NCI-H1930 (cell line): ENCODE measurements around the gene PRR36.
A peak's percentile ranks its signal among the peaks of the same experiment; 100 is the strongest.
"Not testable (repeated sequence)": the region's sequence is repeated elsewhere in the genome, so short reads cannot be mapped to it uniquely, and the experiment has no call there.

Experiments
- DNase-seq, 2 experiments: peaks; one replicate each; lab custom pipeline; 2025; lab: John Stamatoyannopoulos, UW

The PRR36 gene

GRCh38 chr19:7899751-7900378 lies 25.7 kb upstream of the PRR36 start:
- no peak for DNase-seq

GRCh38 chr19:7898967-7899366 lies 24.8 kb upstream of the PRR36 start:
- no peak for DNase-seq

DNA sequence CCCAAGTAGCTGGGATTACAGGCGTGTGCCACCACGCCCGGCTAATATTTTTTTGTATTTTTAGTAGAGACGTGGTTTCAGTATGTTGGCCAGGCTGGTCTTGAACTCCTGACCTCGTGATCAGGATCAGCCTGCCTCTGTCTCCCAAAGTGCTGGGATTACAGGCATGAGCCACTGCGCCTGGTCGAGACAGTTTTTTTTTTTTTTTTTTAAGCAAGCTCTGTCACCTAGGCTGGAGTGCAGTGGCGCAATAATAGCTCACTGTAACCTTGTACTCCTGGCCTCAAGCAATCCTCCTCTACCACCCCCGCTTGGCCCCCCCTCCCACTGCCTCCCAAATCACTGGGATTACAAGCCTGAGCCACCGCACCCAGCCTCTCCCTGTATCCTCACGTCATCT lies 23.1 kb upstream of the PRR36 start:
- DNase-seq, result no peak

- DNase-seq, result no peak
Measured at GRCh38 chr19:7895565-7895964, 21.4 kb upstream of the PRR36 start.

DNA sequence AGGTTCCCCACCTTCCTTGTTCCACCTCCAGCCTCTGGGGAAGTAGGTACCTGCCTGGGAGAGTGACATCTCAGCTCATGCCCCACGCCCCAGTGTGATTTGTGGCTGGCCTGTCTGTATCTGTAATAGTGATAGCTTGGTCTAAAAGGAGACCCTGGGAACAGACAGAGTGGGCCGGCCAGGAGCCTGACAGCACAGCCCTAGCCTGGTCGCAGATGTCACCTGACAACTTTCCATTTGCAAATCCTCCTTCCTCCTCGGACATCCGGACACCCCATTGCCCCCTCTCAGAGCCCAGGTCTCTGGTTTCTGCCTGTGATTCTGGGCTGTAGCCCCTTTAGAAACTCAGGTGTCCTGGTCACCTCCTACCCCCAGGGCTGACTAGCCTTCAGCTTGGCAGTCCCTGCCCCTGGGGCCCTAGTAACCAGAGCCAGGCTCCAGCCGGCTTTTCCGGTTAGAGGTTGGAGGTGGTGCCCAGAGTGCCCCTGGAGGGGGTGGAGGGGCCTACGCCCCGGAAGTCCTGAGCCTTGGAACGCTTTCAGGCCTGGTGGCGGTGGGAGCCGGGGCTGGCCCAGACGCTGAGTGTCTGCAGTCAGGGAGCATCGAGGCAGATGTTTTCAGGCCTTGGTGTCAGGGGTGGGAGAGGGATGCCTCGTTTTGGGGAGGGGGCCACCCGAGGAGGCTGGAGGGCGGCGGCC lies 20.6 kb upstream of the PRR36 start:
- DNase-seq, result no peak

- not testable (repeated sequence) for DNase-seq
Measured at GRCh38 chr19:7893362-7894101, 19.3 kb upstream of the PRR36 start.

GRCh38 chr19:7888826-7889217 lies 14.6 kb upstream of the PRR36 start:
- no peak for DNase-seq

DNA sequence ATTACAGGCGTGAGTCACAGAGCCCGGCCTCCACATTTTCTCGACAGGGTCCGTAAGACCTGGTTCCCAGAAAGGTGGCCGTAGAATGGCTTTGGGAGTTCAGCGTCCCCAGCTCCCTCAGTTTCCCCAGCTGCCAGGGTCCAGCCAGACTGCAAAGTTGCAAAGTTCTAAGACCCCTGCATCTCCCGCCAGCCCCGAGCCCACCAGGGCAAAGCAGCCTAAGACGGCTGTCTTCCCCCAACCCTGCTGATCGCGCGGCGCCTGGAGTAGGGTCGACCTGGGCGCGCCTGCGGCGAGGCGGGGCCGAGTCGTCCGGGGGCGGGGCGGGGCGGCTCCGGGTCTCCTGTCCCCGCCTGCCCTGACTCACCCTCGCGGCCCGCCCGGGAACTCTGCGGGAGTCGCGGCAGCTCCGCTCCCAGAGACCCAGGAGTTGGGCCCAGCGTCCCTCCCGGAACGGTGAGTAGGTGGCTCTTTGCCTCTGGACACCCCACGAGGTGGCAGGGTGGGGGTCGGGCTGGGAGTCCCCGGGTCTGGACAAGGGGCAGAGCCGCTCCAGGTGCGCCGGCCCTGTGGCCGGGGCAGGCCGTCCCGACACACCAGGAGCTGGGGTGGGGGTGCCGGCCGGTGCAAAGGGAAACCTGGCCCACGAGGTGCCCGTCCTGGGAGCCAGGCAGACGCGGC lies 14.1 kb upstream of the PRR36 start, which contains the start of gene LRRC8E:
TSS of gene LRRC8E (plus strand) at position 366 of the 681 bp plus-strand sequence. CDS start 7,094 bp downstream, outside the sequence.
- DNase-seq, result peak; percentile 15 to 24

DNA sequence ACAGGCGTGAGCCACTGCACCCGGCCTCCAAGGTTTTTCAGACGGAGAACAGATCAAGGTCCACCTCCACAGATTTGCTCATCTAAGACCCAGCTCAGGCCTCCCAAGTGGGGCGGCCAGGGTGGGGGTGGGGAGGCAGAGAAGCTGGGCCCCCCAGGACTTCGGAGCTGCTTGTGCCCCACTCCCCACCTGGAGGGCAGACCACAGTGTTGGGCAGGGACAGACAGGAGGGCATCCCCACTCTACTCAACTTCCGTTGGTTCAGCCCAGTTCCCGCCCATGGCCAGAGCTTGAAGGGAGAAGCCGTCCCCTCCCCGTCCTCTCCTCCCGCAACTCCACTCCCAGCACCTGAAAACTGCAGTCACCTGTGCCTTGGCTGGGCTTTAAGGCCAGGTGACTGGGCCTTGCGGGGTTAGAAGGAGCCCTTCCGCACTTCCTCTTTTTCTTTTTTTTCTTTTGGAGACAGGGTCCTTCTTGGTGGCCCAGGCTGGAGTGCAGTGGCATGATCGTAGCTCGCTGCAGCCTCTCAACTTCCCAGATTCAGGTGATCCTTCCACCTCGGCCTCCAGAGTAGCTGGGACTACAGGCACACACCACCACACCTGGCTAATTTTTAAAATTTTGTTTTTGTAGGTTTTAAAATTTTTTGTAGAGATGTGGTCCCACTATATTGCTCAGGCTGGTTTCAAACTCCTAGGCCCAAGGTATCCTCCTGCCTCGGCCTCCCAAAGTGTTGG lies 13.4 kb upstream of the PRR36 start:
- DNase-seq, result no peak

GRCh38 chr19:7885818-7886217 lies 11.6 kb upstream of the PRR36 start:
- no peak for DNase-seq

DNA sequence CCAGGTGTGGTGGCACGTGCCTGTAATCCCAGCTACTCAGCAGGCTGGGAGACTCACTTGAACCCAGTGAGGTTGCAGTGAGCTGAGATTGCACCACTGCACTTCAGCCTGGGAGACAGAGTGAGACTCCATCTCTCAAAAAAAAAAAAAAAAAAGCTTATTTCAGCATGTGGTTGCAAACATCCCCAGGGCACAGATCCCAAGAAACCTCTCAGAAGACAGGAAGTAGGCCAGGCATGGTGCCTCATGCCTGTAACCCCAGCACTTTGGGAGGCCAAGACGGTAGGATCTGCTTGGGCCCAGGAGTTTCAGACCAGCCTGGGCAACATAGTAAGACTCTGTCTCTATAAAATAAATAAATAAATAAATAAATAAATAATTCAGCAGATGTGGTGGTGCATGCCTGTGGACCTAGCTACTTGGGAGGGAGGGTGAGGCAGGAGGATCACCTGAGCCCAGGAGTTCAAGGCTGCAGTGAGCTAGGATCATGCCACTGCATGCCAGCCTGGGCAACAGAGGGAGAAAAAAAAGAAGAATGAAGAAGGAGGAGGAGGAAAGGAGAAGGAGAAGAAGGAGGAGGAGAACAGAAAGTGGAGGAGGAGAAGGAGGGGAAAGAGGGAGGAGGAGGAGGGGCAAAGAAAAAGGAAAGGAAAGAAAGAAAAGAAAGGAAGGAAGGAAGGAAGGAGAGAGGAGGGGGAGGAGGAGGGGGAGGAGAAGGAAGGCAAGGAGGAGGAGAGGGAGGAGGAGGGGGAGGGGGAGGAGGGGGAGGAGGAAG lies 9.8 kb upstream of the PRR36 start:
- no peak for DNase-seq

- DNase-seq, result no peak
Measured at GRCh38 chr19:7883105-7883504, 8.9 kb upstream of the PRR36 start.

GRCh38 chr19:7881910-7882309 lies 7.7 kb upstream of the PRR36 start:
- DNase-seq, result no peak

DNA sequence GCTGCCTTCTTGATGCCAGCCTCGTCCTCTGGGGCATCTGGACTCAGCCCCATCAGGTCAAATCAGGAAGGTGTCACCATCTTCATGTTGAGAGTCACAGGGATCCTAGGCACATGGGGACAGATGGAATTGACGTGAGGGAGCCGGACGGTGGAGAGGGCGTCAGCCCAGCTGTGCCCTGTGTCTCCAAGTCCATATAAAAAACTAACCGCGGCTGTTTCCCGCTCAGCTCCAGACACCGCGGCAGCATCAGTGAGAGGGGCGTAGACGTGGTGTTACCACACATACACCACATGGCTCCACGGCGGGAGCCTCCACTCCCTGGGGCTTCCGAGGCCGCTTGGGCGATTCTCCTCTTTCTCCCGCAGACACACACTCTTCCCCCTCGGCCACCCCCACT lies 5.6 kb upstream of the PRR36 start:
- no peak for DNase-seq

GRCh38 chr19:7879111-7879807 lies 5.1 kb upstream of the PRR36 start:
- no peak for DNase-seq

- no peak for DNase-seq
Measured at GRCh38 chr19:7877249-7877836, 3.2 kb upstream of the PRR36 start.

- DNase-seq, result no peak
Measured at GRCh38 chr19:7874897-7875273, 695 bp upstream of the PRR36 start.

DNA sequence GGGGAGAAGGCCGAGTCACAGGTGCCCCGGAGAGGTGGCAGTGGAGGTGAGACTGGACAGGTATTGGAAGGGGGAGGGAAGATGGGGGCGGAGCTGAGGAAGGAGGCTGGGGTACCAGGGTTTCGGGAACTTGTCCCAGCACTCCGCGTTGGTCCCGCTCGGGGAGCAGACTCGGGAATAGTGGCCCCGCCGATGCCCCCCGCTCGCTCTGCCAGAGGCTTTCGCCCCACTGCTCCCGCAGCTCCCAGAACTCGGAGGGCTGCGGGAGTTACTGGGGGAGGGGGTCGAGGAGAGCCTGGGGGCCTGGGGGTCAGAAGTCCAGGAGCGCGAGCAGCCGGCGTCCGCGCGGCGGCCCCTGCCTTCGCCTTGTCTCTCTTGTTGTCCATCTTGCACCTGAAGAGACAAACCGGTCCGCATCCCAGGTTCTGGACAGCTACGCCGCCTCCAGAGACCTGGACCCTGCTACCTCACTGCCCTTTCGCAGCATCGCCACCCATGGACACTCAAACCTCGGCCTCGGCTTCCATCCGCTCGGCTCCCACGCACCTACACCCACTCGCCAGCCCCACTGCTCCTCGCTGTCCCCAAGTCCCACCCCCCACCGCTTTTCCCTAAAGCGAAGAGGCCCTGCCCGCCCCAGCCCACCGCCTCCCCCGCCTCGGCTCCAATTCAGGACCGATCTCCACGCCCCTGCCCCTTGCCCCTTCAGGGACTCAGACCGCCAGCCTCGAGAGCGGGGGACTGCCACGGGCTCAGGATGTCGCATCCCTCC lies 700 bp downstream of the PRR36 start:
- DNase-seq, result no peak
